ENCODE measurements around the gene TAF1A.

The TAF1A gene

GRCh38 chr1:222629921-222630535 lies 40.3 kb upstream of the TAF1A start:
- H4K20me1 ChIP-seq (ENCODE audit: insufficient read depth): no peaks in the 10 kb centered on the region
- TF ChIP-seq, protein P1, sequence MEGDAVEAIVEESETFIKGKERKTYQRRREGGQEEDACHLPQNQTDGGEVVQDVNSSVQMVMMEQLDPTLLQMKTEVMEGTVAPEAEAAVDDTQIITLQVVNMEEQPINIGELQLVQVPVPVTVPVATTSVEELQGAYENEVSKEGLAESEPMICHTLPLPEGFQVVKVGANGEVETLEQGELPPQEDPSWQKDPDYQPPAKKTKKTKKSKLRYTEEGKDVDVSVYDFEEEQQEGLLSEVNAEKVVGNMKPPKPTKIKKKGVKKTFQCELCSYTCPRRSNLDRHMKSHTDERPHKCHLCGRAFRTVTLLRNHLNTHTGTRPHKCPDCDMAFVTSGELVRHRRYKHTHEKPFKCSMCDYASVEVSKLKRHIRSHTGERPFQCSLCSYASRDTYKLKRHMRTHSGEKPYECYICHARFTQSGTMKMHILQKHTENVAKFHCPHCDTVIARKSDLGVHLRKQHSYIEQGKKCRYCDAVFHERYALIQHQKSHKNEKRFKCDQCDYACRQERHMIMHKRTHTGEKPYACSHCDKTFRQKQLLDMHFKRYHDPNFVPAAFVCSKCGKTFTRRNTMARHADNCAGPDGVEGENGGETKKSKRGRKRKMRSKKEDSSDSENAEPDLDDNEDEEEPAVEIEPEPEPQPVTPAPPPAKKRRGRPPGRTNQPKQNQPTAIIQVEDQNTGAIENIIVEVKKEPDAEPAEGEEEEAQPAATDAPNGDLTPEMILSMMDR (conservative IDR thresholded peaks at IDR 0.05; ENCODE audit: low read depth, low read length): no peak
- H2AFZ ChIP-seq (ENCODE audit: low read depth): no peak overlapping the region
- no peaks in the 10 kb centered on the region for H3K4me1 ChIP-seq (ENCODE audit: low read depth, poor library complexity, severe bottlenecking)
- H3K27ac ChIP-seq: no peak overlapping the region
- no peaks in the 10 kb centered on the region for H3K79me2 ChIP-seq (ENCODE audit: insufficient read depth, low read depth)
- H3K9ac ChIP-seq: no peak overlapping the region
- H3K4me2 ChIP-seq: no peak overlapping the region
- H3K4me3 ChIP-seq (IDR thresholded peaks at IDR 0.05; ENCODE audit: insufficient read depth, low read depth, low read length): no peak overlapping the region
- H3K27me3 ChIP-seq (ENCODE audit: insufficient read depth, low read depth): no peaks in the 10 kb centered on the region
- H3K36me3 ChIP-seq (ENCODE audit: insufficient read depth): no peaks in the 10 kb centered on the region; the same call in 1 of the 2 replicates

- Histone ChIP-seq H3K4me1 (ENCODE audit: low read depth, poor library complexity, severe bottlenecking) (no peaks in the 10 kb centered on the region), H3K27ac (no peak overlapping the region), H3K9ac (no peak overlapping the region), H3K36me3 (ENCODE audit: insufficient read depth) (no peaks in the 10 kb centered on the region; the same call in 1 of the 2 replicates), H3K27me3 (ENCODE audit: insufficient read depth, low read depth) (no peaks in the 10 kb centered on the region), H3K4me2 (no peak overlapping the region), H4K20me1 (ENCODE audit: insufficient read depth) (no peaks in the 10 kb centered on the region), H2AFZ (ENCODE audit: low read depth) (no peak overlapping the region), H3K79me2 (ENCODE audit: insufficient read depth, low read depth) (no peaks in the 10 kb centered on the region), H3K4me3 (IDR thresholded peaks at IDR 0.05; ENCODE audit: insufficient read depth, low read depth, low read length) (no peak overlapping the region)
- TF ChIP-seq, protein P1 (conservative IDR thresholded peaks at IDR 0.05; ENCODE audit: low read depth, low read length): no peak
Observed at GRCh38 chr1:222627232-222627631, 37.5 kb upstream of the TAF1A start.

DNA sequence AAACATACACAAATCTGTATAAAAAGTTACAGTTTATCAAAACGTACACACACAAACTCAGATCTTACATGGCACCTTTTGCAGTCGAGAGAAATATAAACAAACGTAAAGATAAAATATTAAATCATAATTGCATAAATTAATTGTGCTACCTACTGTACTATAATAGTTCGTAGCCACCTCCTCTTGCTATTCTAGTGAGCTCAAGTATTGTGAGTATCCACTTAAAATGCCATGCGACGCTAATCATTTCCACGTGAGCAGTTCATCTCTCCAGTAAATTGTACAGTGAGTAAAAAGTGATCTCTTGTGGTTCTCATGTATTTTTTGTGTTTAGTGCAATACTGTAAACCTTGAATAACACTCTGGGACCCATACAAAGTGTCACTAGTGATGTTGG lies 34.5 kb upstream of the TAF1A start:
- Histone ChIP-seq H3K4me2 (no peak overlapping the region), H3K79me2 (ENCODE audit: insufficient read depth, low read depth) (peaks cover 4% of the 10 kb centered on the region; the same call in 1 of the 2 replicates), H2AFZ (ENCODE audit: low read depth) (no peak overlapping the region), H3K4me1 (ENCODE audit: low read depth, poor library complexity, severe bottlenecking) (peaks cover 21% of the 10 kb centered on the region), H3K27ac (no peak overlapping the region), H4K20me1 (ENCODE audit: insufficient read depth) (no peaks in the 10 kb centered on the region), H3K4me3 (IDR thresholded peaks at IDR 0.05; ENCODE audit: insufficient read depth, low read depth, low read length) (no peak overlapping the region), H3K9ac (no peak overlapping the region), H3K36me3 (ENCODE audit: insufficient read depth) (no peaks in the 10 kb centered on the region; the same call in 1 of the 2 replicates), H3K27me3 (ENCODE audit: insufficient read depth, low read depth) (no peaks in the 10 kb centered on the region)
- TF ChIP-seq, protein P1 (conservative IDR thresholded peaks at IDR 0.05; ENCODE audit: low read depth, low read length): no peak

DNA sequence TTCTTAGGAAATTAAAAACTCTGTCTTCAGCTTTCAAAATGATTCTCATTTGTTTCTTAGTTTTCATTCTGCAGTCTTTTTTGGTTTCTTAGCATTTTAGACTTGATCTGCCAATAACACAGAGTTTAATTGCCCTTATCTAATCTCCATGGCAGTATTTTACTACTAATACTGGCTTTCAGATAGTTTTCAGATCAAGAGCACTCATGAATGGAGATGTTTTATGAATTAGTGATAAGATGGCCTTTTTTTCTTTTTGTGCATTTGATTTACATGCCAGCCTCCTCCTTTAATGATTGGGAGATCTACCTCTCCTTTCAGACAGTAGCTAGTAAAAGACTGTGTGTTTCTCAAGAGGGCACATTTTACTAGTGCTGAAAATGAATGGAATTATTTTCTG lies 33.7 kb upstream of the TAF1A start:
- Histone ChIP-seq H3K79me2 (ENCODE audit: insufficient read depth, low read depth) (peaks cover 9% of the 10 kb centered on the region; the same call in 1 of the 2 replicates), H3K27me3 (ENCODE audit: insufficient read depth, low read depth) (no peaks in the 10 kb centered on the region), H3K4me2 (no peak overlapping the region), H3K27ac (no peak overlapping the region), H3K4me1 (ENCODE audit: low read depth, poor library complexity, severe bottlenecking) (peaks cover 27% of the 10 kb centered on the region), H4K20me1 (ENCODE audit: insufficient read depth) (no peaks in the 10 kb centered on the region), H3K4me3 (IDR thresholded peaks at IDR 0.05; ENCODE audit: insufficient read depth, low read depth, low read length) (no peak overlapping the region), H3K36me3 (ENCODE audit: insufficient read depth) (no peaks in the 10 kb centered on the region; the same call in 1 of the 2 replicates), H3K9ac (no peak overlapping the region), H2AFZ (ENCODE audit: low read depth) (no peak overlapping the region)
- TF ChIP-seq, protein P1 (conservative IDR thresholded peaks at IDR 0.05; ENCODE audit: low read depth, low read length): no peak

Measured in KMS-11 (cell line).